Measurements from ENCODE around the gene TMEM219.
A peak's percentile ranks its signal among the peaks of the same experiment; 100 is the strongest.
"Not testable (repeated sequence)": the region's sequence is repeated elsewhere in the genome, so short reads cannot be mapped to it uniquely, and the experiment has no call there.

TMEM219 gene

DNA sequence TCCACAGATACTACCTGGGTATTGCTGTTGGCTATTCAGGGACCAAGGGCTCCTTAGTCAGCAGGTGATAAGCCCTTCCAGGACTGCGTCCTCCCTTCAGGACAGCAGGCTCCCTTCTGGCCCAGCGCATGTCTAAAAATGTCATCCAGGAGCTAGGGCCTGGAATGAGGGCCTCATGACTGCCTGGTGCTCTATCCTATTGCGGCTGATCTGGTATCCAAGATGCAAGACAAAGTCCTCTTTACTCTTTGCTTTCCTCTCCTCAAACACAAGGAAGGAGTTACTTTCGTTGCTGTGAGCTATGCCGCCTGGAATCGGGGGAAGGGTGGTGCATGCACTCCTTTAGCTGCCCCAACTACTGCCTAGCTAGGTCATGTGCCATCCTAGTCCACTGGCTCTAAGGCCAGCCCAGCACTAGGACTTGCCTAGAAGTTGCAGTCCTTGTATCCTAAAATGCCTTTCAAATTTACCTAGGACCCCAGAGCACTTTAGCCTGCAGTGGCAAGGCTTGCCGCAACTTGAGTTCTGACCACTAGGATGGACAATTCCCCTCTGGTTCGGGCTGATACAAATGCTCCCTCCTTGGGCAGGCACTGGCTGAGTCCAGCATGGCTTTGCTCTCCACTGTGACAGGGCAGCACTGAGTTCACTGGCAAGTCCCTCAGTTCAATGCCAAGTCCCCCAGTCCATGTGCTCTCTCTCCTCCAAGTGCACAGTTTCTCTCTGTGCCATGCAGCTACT is 10.1 kb upstream of the TMEM219 start:
- no peak for DNase-seq (ENCODE audit: low read depth)
- TF ChIP-seq, protein P1, sequence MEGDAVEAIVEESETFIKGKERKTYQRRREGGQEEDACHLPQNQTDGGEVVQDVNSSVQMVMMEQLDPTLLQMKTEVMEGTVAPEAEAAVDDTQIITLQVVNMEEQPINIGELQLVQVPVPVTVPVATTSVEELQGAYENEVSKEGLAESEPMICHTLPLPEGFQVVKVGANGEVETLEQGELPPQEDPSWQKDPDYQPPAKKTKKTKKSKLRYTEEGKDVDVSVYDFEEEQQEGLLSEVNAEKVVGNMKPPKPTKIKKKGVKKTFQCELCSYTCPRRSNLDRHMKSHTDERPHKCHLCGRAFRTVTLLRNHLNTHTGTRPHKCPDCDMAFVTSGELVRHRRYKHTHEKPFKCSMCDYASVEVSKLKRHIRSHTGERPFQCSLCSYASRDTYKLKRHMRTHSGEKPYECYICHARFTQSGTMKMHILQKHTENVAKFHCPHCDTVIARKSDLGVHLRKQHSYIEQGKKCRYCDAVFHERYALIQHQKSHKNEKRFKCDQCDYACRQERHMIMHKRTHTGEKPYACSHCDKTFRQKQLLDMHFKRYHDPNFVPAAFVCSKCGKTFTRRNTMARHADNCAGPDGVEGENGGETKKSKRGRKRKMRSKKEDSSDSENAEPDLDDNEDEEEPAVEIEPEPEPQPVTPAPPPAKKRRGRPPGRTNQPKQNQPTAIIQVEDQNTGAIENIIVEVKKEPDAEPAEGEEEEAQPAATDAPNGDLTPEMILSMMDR (IDR thresholded peaks at IDR 0.05; ENCODE audit: control insufficient read depth, insufficient read depth, low read depth, low read length, missing control alignments): no peak
- no peak overlapping the region for H3K4me3 ChIP-seq (ENCODE audit: control insufficient read depth, low read depth, low read length)

DNA sequence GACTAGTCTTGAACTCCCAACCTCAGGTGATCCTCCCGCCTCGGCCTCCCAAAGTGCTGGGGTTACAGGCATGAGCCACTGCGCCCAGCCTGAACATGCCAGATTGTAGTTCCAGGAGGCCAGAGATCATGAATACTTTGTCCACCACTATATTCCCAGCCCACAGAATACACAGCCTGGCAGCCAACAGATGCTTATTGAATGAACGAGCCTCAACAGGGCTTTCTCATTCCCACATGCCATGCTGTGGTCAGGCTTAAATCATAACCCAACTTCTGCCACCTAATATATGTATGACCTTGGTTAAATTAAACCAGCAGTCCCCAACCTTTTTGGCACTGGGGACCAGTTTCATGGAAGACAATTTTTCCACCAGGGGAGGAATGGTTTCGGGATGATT is 3.1 kb upstream of the TMEM219 start:
- TF ChIP-seq, protein P1 (IDR thresholded peaks at IDR 0.05; ENCODE audit: control insufficient read depth, insufficient read depth, low read depth, low read length, missing control alignments): no peak

DNA sequence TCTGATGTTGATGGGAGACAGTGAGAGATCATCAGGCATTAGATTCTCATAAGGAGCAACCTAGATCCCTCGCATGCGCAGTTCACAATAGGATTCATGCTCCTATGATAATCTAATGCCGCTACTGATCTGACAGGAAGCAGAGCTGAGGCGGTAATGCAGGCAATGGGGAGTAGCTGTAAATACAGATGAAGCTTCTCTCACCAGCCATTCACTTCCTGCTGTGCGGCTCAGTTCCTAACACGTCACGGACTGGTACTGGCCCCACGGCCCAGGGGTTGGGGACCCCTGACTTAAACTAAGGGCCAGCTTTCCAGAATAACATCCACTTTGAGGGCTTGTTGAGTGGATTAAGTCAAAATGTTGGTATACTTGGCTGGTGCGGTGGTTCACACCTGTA is 2.6 kb upstream of the TMEM219 start:
- TF ChIP-seq, protein P1 (IDR thresholded peaks at IDR 0.05; ENCODE audit: control insufficient read depth, insufficient read depth, low read depth, low read length, missing control alignments): no peak

More for the DNA sequence above, 3.1 kb upstream of the TMEM219 start:
- DNase-seq (ENCODE audit: low read depth): no peak
- H3K4me3 ChIP-seq (ENCODE audit: control insufficient read depth, low read depth, low read length): no peak overlapping the region

DNA sequence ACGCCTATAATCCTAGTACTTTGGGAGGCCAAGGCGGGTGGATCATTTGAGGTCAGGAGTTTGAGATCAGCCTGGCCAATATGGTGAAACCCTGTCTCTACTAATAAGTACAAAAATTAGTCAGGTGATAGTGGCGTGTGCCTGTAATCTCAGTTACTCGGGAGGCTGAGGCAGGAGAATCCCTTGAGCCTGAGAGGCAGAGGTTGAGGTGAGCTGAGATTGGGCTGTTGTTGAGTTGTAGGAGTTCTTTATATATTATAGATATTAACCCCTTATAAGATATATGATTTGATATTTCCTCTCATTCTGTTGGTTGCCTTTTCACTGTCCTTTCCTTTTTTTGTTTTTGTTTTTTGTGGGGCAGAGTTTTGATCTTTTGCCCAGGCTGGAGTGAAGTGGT is 2.1 kb upstream of the TMEM219 start:
- not testable (repeated sequence) for DNase-seq (ENCODE audit: low read depth); H3K4me3 ChIP-seq (ENCODE audit: control insufficient read depth, low read depth, low read length)

More for the DNA sequence above, 2.6 kb upstream of the TMEM219 start:
- H3K4me3 ChIP-seq (ENCODE audit: control insufficient read depth, low read depth, low read length): no peak overlapping the region
- no peak for DNase-seq (ENCODE audit: low read depth)

DNA sequence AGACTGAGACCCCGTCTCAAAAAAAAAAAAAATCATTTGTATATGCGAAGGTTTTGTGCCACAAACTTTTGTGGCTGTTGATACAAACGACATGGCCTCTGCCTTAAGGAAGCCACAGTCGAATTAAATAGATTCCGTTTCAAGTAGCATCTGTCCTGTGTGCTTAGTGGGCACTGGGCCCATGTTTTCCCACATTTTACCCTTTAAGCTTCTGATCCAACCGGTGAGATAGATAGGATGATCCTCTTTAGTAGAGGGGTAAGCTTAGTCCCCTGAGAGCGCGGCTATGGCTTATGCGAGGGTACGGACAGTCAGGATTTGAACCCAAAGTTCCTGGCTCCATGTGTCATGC is 776 bp upstream of the TMEM219 start:
- peak overlapping the region; percentile 79 for H3K4me3 ChIP-seq (ENCODE audit: control insufficient read depth, low read depth, low read length)
- TF ChIP-seq, protein P1 (IDR thresholded peaks at IDR 0.05; ENCODE audit: control insufficient read depth, insufficient read depth, low read depth, low read length, missing control alignments): no peak
- DNase-seq (ENCODE audit: low read depth): no peak

DNA sequence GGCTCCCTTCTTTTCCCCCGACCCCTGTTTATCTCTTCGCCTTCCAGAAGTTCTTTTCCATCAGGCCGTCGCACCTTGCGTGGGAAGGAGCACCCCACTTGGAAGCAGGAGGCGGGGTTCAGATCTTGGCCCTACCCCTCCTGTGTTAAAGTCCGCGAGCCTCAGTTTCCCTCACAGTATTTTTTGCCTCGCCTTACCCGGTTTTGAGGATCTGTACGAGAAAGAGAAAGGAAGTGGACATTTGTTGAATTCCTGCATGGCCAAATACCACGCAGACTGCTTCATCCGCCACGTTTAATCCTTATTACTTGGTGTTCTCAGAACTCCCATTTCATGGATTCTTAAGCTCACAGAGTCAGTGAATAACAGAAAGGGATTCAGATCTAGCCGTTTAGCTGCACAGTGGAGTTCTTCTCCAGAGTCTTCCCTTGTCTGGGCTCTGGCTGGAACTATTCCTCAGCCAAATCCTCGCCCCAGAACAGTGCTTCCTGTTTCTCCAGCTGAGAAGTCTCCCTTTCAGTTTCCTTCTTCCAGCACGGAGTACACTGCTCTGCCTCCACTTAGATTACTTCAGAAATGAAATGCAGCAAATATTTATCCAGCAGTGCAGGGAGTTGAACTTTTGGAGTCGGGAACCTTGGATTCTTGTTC is 590 bp downstream of the TMEM219 start:
- TF ChIP-seq, protein P1 (IDR thresholded peaks at IDR 0.05; ENCODE audit: control insufficient read depth, insufficient read depth, low read depth, low read length, missing control alignments): no peak
- no peak for DNase-seq (ENCODE audit: low read depth)
- peak overlapping the region; percentile 79 for H3K4me3 ChIP-seq (ENCODE audit: control insufficient read depth, low read depth, low read length)

DNA sequence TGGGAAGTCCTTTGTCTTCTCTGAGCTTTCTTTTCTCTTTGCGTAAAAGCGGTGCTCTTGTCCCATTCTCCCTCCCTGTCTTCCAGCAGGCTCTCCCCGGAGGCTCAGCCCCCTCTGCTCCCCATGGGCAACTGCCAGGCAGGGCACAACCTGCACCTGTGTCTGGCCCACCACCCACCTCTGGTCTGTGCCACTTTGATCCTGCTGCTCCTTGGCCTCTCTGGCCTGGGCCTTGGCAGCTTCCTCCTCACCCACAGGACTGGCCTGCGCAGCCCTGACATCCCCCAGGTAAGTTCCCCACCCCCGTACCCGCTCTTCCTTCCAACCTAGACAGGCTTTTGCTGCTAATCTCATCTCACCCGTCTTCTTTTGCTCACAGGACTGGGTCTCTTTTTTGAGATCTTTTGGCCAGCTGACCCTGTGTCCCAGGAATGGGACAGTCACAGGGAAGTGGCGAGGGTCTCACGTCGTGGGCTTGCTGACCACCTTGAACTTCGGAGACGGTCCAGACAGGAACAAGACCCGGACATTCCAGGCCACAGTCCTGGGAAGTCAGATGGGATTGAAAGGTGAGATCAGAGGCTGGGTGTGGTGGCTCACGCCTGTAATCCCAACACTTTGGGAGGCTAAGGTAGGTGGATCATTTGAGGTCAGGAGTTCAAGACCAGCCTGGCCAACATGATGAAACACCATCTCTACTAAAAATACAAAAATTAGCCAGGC is 1.3 kb downstream of the TMEM219 start:
- DNase-seq (ENCODE audit: low read depth): no peak
- H3K4me3 ChIP-seq (ENCODE audit: control insufficient read depth, low read depth, low read length): peak overlapping the region; percentile 79
- TF ChIP-seq, protein P1 (IDR thresholded peaks at IDR 0.05; ENCODE audit: control insufficient read depth, insufficient read depth, low read depth, low read length, missing control alignments): no peak
